Activated CD8-positive, alpha-beta memory T cell treated with anti-CD3 and anti-CD28 coated beads for 4 hours (primary cell): Measurements from ENCODE around the gene LRRC32.
"Not testable (repeated sequence)": the region's sequence is repeated elsewhere in the genome, so short reads cannot be mapped to it uniquely, and the experiment has no call there.

Source experiments
- DNase-seq, 2 donors: peaks; one replicate each; pipeline ENCODE4 v3.0.0-alpha.2; 2020; ENCODE audit warnings: low read depth in 2 of 2

The LRRC32 gene

GRCh38 chr11:76653012-76653673 lies 17.4 kb downstream of the LRRC32 start:
- DNase-seq, result no peak

DNA sequence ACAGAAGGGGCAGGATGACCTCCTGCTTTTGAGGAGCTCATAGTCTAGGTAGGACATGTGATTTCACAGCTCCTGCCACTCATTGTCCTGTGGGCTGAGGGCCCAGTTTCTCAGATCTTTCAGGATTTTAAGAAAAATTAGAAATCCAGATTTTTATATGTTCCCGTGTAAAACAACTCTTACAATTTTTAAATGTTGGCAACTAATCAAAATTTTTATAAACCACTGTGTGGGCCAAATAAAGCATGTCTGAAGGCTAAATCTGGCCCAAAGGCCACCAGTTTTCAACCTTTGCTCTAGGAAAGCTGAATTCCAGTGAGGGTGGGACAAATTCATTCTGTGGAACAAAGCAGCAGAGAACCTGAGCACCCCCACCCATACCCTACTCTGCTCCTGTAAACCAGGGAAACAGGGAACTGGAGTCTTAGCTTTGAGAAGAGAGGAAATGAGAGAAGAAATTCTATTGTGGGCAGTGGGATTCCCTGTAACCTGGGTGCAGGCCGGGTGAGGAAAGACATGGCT lies 20.6 kb downstream of the LRRC32 start:
- no peak for DNase-seq

- DNase-seq, result no peak
Measured at GRCh38 chr11:76649011-76649410, 21.5 kb downstream of the LRRC32 start.

GRCh38 chr11:76648061-76648460 lies 22.5 kb downstream of the LRRC32 start:
- DNase-seq, result no peak

DNA sequence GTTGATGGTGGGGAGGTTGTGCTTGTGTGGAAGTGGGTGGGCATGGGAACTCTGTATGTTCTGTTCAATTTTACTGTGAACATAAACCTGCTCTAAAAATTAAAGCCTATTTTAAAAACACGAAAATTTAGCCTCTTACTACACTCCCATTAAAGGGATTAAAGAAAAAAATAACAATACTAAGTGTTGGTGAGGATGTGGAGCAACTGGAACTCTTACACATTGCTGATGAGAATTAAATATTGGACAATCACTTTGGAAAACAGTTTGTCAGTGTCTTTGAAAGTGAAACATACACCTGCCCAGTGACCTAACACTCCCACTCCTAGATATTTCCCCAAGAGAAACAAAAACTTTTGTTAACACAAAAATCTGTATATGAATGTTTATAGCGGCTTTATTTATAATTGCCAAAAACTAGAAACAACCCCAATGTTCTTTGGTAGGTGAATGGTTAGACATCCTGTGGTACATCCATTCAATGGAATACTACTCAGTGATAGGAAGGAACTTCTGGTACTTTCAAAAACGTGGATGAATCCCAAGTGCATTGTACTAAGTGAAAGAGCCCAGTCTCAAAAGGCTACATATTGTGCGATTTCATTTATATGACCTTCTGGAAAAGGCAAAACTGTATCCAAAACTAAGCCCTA lies 23.5 kb downstream of the LRRC32 start:
- DNase-seq, result no peak

DNA sequence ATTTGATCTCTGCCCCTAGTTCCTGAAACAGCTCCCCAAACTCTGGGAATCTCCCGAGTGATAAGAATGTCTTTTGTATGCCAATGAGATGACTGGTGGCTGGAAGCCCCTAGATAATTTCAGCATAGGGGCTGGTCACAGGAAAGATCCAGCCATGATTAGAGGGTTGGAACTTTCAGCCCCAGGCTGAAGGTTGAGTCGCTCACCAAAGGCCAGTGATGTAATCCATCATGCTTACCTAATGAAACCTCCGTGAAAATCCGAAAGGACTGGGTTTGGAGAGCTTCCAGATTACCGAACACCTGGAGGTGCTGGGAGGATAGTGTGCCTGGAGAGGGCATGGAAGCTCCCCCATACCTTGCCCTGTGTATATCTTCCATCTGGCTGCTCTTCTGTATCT lies 26.0 kb downstream of the LRRC32 start:
- no peak for DNase-seq

DNA sequence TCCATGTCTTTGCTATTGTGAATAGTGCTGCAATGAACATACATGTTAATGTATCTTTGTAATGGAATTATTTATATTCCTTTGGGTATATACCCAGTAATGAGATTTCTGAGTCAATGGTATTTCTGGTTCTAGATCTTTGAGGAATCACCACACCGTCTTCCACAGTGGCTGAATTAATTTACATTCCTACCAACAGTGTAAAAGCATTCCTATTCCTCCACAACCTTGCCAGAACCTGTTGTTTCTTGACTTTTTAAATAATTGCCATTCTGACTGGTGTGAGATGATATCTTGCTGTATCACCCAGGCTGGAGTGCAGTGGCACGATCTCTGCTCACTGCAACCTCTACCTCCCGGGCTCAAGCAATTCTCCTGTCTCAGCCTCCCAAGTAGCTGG lies 26.8 kb downstream of the LRRC32 start:
- DNase-seq, result not testable (repeated sequence)

DNA sequence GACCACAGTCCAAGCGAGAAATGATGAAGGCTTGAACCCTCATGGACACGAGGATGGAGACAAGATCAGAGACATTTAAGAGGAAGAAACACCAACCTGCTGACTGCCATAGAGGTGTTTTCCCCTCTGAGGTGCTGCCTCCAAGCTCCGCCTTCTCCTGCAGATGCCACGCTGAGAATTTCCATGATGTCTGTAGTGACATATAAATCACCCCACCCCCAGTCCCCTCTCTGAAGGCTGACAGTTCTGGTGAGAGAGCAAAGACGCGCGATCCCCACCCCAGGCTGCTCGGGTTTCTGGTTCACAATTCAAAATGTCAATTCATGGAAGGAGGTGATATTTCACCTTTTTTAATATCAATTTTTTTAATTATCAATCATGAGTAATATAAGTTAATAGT lies 28.2 kb downstream of the LRRC32 start:
- peak in 1 of 2 donors; percentile 14 for DNase-seq

DNA sequence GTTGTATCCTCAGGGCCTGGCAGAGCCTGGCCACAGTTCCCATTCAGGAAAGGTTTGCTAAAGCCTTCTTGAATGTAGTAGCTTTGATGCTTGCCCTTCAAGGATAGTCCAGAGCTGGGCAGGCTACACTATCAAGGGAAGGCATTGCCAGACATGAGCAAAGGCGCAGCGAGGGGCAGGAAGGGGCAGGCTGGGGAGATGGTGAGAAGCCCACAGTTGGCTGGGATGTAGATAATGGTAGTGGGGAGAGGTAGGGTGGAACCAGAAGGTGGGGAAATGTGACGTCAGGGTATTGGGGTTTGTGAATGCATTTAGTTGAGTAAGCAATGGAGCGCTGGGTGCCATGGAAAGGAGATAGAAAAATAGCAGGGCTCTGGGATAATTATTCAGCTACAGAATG lies 28.6 kb downstream of the LRRC32 start:
- no peak for DNase-seq

DNA sequence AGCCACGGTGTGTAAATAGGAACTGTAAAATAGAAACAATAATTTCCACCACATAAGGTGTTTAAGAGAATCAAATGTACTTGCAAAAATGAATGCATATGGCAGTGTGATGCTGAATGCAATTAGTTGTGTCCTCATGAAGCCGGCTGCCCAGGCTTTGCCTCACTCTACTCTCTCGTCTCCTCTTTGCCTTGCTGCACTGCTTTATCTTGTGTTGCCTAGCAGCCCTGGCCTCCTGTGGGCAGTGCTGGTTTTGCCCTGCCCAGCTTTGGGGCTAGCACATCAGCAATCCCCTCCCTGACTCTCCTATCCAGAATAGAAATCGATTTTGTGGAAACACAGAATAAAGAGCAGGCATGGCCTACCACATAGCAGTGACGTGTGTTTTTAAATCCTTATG lies 30.0 kb downstream of the LRRC32 start:
- DNase-seq, result no peak

DNA sequence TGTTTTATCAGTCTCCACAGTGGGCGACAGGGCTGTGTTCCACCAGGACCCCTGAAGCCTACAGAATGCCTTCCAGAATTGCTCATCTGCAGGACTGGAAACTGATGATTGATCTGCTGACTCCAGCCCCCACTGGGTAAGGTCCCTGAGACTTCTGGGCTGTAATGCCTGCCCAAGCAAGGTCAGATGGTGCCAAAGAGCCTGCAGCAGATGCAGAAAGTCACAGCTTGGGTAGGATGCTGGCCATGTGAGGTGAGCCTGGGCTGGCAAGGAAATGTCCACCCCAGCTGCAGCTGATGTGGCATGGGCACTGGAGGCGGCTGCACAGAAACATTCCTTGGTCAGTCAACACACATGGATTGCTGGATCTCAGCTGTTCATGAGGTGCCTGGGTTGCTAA lies 30.9 kb downstream of the LRRC32 start:
- no peak for DNase-seq

GRCh38 chr11:76638270-76639197 lies 32.0 kb downstream of the LRRC32 start:
- no peak for DNase-seq

- no peak for DNase-seq
Measured at GRCh38 chr11:76637491-76638269, 32.9 kb downstream of the LRRC32 start.

DNA sequence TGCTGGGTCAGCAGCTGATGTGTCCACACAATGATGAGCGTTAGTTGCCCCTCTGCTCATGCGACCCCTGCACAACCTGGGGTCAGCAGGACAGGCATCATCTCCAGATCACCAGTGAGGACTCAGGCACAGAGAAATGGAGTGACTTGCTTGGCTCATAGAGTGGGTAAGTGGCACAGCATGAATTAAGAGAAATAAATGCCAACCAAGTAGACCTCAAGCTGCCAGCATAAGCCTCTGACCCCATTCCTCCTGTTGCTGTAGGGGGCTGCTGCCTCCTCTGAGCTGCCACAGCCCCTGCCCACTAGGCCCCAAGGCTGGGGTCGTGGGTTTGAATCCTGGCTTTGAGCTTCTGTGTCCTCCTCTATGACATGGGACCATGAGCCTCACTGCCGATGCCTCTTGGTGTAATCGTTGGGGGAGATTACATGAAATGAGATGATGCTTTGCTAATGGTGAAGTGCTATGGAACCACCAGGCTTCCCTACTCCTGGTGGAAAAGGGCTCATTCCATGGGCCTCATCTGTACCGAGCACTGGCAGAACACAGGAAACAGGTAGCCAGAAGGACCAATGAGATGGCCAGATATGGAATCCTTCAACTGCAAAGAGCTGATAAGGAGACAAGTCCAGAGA lies 33.6 kb downstream of the LRRC32 start:
- DNase-seq, result no peak

- DNase-seq, result no peak
Measured at GRCh38 chr11:76635991-76636738, 34.4 kb downstream of the LRRC32 start.

- DNase-seq, result no peak
Measured at GRCh38 chr11:76634886-76635285, 35.7 kb downstream of the LRRC32 start.

DNA sequence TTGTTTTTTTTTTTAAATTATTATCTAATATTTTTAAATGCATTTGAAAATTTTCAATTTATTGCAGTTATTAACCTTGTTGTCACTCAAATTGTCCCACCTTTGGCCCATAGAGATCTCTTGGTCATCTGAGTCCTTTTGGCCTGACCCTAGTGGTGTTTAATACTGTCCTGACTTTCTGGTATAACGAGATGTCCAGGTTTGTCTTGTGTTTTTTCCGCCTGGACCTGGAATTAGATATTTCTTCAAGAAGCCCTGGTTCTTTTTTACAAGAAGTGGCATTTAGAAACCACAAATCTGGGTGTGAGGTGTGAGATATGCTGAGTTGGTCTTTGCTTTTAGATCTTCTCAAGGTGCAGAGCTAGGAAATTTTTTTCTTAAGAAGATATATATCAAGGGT lies 38.1 kb downstream of the LRRC32 start:
- DNase-seq, result no peak

DNA sequence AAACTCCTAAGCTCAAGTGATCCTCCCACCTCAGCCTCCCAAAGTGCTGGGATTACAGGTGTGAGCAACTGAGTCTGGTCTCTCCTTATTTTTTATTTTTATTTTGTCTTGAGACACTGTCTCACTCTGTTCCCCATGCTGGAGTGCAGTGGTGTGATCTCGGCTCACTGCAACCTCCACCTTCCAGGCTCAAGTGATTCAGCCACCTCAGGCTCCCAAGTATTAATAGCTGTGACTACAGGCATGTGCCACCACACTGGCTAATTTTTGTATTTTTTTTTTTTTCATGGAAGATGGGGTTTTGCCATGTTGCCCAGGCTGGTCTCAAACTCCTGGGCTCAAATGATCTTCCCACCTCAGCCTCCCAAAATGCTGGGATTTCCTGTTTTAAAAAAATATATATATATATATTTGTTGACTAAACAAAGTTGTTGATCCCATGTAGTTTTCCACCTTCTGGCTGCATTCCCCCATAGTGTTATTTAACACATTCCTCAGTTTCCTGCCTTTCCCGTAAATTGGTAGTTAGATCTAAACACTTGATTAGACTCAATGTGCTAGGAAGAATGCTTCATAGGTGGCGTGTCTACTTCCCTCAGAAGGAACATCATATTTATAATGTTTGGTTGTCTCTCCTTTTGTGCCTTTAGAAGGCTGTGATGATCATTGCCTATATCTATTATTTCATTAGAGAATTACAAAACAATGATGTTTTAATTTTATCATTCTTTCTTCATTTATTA lies 38.8 kb downstream of the LRRC32 start:
- no peak for DNase-seq

- no peak for DNase-seq
Measured at GRCh38 chr11:76630600-76631281, 39.8 kb downstream of the LRRC32 start.
